OCI-M1 (cell line): ENCODE data around the gene PARG.
"Not testable (repeated sequence)": the region's sequence is repeated elsewhere in the genome, so short reads cannot be mapped to it uniquely, and the experiment has no call there.

Experiments used
- DNase-seq: peaks from one replicate; lab custom pipeline; 2025; lab: John Stamatoyannopoulos, UW

The PARG gene

DNA sequence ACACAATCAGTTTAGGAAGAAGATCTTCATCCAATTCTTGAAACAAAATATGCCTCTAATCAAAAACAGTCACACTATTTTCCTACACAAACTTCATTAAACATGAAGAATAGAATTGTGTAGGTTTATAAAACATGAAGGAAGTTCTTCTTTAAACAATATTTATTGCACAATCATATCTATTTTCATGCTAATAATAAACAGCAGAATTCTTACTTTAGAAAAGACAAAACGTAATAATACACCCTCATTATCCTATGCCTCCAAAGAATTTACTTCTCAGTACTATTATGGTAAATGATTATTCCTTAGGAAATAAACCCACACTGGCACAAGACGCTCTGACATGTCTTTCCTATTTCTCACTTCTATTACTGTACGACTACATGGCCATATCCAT lies 41.4 kb downstream of the PARG start:
- not testable (repeated sequence) for DNase-seq

DNA sequence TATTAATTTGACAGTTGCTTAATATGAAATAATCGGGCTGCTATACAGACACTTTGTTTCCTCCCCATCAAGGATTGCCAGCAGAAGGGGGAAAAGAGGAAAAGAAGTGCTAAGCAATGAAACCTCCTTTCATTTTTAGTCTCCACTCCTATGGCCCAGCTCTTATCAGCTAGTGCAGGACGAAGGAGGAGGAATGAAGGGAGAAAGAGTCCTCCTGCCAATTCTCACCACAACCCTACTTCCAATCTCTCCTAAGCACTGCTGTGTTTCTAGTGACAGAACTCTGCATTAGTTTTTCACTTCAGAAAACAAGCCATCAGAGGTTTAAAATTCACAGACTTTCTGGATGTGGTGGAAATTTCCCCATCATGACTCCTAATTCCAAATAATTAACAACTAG lies 41.8 kb downstream of the PARG start:
- DNase-seq = not testable (repeated sequence)

DNA sequence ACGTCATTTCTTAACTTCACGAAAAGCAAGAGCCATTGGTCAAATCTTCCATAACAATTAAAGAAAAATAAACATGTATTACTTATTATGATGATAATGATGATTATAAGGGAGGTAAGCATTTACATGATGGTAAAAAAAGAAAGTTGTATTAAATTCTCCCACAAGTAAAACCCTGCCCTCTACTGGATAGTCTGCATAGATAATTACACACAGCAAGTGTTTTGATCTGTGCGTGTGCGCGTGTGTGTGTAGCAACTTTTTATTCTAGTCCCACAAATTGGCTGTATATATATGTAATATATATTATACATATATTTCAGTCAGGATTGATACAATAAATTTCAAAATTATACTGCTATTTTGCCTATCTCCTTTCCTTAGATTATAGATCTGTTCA lies 51.8 kb downstream of the PARG start:
- DNase-seq = not testable (repeated sequence)

DNA sequence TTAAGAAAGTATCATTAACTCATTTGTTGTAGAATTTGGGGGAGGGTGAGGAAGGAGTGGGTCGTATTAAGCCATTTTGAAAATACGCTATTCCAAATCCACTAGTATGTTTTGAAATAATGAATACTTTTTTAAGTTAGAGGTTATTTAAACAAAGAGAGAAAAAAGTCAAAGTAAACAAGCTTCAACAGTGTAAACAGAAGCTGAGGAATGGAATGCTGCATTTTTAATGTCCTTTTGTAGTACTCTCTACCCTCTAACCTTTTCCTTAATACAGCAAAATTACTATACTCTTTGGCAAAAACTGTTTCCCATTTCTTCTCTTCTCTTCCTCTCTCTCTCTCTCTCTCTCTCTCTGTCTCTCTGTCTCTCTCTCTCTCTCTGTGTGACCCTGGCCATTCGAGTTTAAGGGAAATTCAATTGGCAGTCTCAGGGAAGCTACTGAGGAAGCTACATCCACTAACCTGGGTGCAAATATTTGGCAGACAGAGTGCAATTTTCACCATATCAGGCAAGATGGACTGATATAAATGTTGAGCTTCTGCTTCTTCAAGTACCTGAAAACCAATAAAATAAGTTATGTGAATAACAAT lies 57.0 kb downstream of the PARG start:
- not testable (repeated sequence) for DNase-seq

DNA sequence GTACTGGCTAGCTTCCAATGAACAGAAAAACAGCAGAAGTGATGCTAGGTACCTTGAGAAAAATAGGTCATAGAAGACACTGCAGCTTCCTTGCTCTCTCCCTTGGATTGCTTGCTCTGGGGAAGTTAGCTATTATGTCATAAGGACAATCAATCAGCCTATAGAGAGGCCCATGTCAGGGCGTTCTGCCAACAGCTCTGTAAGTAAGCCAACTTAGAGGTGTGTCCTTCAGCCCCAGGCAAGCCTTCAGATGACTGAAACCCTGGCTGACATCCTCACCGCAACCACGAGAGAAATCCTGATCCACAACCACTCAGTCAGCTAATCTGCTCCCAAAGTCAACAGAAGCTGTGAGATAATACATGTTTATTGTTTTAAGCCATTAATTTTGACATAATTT lies 58.0 kb downstream of the PARG start:
- DNase-seq = not testable (repeated sequence)

DNA sequence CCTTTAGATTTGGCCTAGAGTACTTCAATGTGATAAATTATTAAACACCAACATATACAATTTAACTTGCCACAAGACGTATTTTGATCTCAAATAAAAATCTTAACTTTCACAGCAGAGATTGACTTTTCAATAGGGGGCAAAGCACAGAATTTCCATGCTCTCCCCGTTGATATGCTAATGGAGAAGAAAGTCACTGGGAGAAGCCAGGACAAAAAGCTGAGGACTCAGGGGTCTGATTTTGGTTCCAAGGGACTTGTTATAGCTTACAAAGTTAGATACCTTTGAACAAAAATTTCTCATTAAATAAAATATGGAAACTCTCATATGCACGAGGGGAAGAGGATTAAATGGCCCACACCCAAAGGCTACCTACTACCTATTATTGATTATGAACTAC lies 59.5 kb downstream of the PARG start:
- not testable (repeated sequence) for DNase-seq

DNA sequence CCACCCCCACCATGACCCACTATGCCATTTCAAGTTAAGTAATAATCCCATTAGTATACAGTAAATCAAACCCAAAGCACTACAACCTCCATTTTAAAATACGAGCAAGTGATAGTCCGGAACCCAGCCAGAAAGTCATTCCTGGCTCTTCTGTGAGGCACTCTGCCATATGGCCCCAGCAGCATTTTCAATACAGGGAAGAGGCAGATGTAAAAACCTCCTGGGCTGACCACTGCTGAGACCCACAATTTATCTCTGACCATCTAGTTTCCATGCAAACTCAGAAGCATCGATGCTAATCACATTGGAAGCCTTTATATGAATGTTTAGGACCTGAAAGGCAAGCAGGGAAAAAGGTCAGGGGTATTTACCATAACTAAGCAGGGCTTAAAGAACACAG lies 69.1 kb downstream of the PARG start:
- DNase-seq = not testable (repeated sequence)

DNA sequence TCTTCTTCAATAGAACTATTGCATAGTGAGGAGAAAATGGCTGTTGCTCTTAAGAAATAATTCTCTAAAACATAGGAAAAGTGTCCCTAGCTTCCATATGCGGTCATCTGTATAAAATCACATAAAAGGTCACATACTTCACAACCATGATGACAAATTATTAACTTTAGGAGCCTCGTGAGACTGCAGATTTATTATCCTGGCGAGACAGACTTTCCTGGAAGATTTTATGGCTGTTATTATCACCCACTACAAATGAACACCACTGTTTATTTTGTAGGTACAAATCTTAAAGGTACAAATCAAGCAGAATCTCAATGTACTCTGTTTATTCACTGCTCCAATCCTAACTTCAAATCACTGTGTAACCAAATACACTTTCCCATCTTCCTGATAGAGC lies 70.4 kb downstream of the PARG start:
- DNase-seq = not testable (repeated sequence)

DNA sequence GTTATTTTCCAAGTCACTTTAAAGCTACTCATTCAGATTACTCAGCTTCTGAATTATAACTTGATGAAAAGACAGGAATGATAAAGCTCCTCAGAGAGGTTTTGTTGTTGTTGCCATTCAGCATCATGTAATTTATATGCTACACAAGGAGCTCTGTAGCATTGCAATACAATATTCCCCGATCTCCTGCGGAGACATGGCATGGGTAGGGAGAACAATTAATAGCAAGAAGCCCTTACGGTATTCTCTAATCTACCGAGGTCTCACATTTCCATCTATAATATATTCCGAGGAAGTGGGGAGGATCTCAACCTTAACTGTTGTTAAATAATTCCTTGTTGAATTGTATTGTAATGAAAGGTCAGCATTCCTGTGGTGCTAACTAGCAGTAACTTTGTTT lies 81.9 kb downstream of the PARG start:
- DNase-seq = not testable (repeated sequence)

DNA sequence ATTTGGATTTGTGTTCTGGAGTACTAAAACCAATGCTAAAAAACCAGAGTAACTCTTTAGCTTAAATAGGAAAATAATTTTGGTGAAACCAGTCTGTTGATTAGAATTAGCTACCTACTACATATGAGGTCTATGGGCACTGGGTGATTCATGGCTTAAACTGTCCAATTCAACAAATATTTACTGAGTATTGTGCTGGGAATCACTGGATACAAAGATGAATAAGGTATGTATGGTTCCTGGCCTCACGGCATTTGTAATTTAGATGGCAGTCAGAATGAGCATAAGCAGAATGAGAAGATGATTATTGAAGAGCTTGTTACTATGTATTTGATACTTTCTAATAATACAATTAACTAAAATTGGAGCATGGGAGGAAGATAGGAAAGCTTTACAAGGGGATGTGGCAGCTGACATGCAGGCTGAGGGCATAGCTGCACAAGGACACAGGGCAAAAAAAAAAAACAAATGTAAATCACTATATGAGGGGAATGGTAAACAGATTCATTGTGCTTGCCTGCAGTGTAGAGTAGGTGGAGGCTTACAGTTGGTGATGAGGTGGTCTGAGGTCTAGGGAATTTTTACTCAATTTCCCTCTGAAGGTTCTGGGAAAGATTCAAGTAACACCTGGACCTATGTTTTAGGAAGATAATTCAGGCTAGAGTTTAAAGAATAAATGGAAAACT lies 83.0 kb downstream of the PARG start:
- not testable (repeated sequence) for DNase-seq

DNA sequence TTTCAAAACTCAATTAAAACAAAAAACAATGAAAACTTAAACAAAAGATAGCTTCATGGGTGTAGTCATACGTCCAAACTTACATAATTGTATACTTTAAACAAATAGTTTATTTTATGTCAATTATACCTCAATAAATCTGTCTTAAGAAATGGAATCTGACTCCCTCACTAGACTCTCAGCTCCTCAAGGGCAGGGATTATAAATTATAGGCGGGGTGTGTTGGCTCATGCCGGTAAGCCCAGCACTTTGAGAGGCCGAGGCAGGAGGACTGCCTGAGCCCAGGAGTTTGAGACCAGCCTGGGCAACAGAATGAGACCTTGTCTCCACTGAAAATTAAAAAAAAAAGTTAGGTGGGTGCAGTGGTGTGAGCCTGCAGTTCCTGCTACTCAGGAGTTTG lies 92.3 kb downstream of the PARG start:
- DNase-seq = not testable (repeated sequence)

DNA sequence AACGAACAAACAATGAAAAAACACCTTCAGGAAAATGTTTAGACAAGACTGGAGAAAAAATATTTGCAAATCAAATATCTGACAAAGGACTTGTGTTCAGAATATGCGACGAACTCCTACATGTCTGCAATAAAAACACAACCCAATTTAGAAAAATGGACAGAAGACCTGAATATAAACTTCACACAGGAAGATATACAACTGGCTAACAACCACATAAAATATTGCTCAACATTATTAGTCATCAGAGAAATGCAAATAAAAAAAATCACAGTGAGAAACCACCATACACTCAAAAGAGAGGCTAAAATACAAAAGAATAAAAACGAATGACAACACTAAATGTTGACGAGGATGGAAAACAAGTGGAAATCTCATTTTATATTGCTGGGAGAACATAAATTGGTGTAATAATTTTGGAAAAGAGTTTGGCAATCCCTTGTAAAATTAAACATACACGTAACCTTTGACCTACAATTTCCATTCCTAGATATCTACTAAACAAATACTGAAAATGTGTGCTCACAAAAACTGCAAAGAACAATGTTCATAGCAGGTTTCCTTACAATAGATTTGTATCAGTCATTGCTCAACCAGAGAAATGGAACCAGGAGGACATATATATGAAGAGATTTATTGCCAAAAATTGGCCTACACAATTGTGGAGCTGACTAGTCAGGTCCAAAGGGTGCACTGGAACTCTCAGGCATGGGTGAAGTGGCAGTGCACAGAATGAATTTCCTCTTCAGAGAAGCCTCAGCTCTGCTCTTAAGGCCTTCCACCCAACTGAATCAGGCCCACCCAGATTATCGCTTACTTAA lies 96.8 kb downstream of the PARG start:
- DNase-seq = no peak

DNA sequence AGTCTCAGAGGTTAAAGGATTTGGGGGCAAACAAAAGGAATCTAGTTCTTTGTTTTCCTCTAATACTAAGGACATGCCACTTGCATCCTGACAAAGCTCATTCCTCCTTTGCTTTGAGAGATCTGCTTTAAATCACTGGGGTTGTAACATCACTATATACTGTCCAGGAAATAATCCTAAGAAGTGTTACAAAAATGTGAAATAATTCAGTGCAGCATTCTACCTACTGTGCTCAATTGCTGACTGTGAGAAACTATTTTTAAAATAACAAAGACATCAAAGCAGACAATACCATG lies 99.5 kb downstream of the PARG start:
- DNase-seq = not testable (repeated sequence)

DNA sequence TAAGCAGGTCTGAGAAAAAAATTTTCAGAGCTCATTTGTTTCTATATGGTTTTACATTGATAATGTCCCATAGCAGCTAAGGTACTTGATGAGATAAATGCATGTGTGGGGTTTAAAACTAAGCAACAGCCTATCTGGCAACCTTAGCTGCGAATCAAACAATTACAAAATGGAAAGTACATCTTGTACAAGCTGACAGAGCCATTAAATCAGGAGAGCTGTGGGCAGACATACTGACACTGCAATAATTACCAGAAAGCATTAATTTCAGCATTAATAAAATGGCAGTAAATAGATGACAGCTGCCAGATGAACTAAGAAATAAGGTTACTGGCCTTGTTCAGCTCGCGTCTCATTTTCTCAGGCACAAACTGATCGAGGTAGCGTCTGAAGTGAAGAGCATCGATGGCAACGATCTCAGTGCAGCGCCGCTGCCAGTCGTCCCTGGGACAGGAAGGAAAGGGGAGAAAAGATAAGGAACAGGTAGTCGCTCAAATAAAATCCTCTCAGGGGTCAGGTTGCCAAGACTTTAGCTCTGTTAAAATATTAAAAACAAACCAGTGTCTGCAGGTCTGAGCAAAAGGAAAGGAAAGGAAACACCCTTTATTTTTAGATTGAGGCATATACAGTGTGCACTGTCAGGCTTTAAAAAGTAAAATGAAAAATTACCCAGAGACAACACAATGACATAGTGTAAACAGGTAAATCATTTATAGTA lies 100.1 kb downstream of the PARG start:
- no peak for DNase-seq

DNA sequence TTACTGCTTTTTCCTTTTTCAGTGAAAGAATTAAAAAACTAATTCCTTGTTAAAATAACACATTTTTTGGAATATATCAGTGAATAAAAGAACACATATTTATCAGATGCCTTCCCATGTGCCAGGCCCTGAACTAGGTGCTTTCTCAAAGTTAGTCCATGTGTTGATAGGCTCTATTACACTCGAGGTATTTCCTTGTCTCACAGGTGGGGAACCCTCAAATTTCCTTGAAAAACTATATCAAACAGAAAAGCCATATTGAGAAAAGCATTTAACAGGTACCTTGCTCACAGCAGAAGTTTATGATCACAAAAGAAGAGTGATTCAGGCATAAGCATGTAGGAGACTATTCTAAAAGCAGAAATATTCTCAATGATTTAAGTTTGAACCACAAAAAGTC lies 104.1 kb downstream of the PARG start:
- DNase-seq = no peak

DNA sequence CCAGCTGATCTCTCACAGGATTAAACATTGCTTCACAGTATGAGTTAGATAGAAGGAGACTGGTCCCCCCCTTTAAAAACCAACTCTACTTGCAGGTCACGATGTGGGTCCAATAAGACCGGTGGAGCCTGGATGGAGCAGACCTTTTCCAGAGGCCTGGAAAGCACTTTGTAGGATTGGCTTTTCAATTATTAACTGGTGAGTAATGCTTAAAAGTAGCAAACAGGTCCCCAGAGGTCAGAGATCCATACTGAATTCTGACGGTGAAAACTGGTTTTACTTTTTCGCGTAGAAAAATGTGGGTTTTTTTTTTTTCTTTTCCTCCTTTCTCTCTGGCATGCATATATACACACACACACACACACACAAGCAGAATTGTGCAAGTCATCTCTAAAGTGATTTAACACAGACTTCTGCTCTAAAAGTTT lies 104.8 kb downstream of the PARG start:
- DNase-seq = no peak

DNA sequence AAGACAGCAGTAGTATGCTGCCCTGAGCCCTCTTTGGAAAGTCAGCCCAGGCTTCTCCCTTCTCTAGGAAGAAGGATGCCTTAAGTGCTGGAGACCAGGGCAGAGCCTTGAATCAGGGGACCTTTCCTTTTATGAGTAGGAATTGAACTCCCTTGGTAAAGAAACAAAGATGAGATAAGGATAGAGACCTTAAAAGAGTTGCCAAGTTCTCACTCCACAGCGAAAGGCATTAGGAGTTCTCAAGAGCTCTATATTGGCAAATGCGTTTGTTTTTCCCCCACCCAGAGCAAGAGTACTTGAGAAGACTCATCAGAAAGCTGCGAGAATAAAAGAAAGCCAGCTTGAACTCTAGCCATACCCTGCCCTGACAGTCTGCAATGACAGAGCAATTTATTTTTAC lies 106.9 kb downstream of the PARG start:
- DNase-seq = no peak

DNA sequence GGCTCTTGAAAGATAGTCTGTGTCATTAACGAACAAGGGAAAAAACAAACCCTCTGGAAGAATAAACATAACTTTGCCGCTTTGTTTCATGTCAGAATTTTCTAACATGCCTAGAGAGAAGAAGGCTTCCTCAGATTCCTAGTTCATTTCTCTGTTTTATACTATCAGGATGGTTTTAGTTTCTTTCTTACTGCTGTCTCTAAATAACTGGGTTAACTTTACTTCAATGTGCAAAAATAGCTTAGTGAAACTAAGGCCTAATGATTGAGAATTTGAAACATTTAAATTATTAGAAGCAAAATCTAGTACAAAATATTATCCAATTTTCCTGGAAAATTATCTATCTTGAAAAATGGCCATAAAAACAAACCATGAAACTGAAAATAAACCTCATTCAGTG lies 107.6 kb downstream of the PARG start:
- DNase-seq = no peak

DNA sequence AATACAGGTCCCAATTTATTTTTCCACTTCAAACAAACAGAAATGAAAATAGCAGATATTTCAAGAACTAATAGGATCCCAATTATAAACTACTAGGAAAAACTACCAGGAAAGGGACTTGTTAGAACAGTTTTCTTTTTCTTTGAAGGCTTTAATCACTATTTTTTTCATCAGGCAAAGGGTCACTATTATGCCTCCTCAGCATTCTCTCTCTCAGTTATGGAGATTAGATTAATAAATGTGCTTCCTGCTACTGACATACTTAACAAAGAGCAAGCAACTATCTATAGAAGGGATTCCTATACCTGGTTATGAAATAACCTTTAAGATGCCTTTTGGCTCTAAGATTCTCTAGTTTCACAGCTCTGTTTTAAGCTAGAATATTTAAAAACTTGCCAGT lies 108.7 kb downstream of the PARG start:
- no peak for DNase-seq

DNA sequence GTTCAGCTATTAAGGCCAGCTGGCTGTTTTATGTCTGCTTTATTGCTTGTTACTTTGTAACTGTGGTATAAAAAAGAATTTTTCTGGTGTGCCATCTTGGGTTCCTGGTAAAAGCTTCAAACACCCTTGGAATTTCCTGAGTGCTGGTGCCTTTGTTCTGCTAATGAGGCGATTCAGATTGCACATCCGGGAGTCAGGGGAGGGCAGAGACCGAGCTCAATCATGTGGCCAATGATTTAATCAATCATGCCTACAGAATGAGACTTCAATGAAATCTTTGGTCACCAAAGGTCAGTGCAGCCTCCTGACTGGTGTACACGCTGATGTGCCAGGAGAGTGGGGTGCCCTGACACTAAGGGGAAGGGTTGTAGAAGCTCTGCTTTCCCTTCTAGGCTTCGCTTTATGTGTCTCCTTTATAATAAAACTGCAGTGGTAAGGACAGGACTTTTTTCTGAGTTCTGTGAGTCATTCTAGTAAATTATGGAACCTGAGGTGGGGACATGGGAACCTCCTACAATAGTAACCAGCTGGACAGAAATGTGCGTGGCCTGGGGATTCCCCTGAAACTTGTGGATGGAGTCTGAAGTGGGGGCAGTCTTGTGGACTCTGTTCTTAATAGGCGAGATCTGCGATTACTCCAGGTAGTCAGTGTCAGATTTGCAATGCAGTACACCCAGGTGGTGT lies 110.3 kb downstream of the PARG start:
- DNase-seq = no peak

DNA sequence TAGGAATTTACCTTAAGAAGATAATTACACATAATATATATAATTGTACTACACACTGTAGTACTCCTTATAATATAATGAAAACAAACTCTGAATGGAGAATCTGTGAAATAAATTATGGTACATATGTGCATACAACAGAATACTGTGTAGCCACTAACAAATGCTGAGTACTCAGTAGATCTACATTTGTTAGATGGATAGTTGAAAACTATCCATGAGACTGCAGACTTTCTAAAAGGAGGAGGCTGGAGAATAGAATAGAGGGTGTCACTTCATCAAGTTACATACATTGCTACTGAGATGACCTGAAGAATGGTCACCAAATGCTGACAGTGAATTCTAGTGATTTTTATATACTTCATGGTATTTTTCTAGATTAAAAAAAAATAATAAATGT lies 111.0 kb downstream of the PARG start:
- DNase-seq = no peak

DNA sequence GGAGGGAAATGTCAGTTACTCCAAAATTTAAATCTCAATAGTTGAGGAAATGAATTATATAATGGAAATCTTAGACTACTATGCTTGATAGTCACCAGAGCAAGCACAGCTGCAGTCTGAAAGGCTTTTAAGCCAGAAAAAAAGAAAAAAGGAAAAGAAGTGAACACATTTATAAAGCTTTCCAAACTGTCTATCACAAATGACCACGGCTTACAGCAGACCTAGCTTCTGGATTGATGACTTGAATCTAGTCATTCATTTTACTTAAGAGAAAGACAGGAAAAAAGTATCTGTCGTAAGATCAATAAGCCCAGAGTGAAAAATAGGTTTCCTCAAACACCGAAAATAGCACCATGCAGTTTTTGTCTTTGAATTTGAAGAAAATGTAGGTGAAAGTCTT lies 111.8 kb downstream of the PARG start:
- no peak for DNase-seq
